ENCODE measurements around the gene INF2. TPM values are rescaled to one million over a fixed set of nuclear protein-coding genes. Genes with fewer than 3 reads are reported as not detected.

INF2 gene
- total and polyA plus RNA-seq, 2 donors (not counting 3 experiments of a cell fraction or from before 2014, with no cell fraction given), result 55.3 to 124 TPM

GRCh38 chr14:104687601-104688504 is 1.6 kb upstream of the INF2 start:
- H3K27ac ChIP-seq (ENCODE audit: insufficient read depth, low read depth, low read length), result no peak overlapping the region
- CTCF ChIA-PET, result interaction anchor here (1.3 to 1.6 kb wide), 2 partner anchors 22 to 81 kb away, joined by 3 to 6 read pairs; no protein-coding TSS in a partner anchor
- POLR2A ChIA-PET, result no interaction called here
- H3K36me3 ChIP-seq (ENCODE audit: control insufficient read depth in 2 of 2, extremely low read depth in 1 of 2, insufficient read depth in 2 of 2, low read length in 2 of 2), result no peaks in the 10 kb centered on the region
- FAIRE-seq, result no peak
- dilution Hi-C loops (cut with MboI; ENCODE audit: extremely low pct_ligation_motif_present, low sequenced_read_pairs), result no loop called here
- intact Hi-C loops (cut with micrococcal nuclease), result loop anchor here (2.0 kb wide), 2 partner anchors 23 to 65 kb away; partner anchors contain the start of gene SIVA1
- H3K9me1 ChIP-seq (replicated peaks; ENCODE audit: control insufficient read depth, extremely low read depth, insufficient read depth, low read length), result no peaks in the 10 kb centered on the region
- DNase-seq (ENCODE audit: low read depth, low spot score), result no peak
- H4K20me1 ChIP-seq (replicated peaks; ENCODE audit: control insufficient read depth, extremely low read depth, insufficient read depth, low read length), result no peaks in the 10 kb centered on the region
- H3K9ac ChIP-seq (replicated peaks; ENCODE audit: extremely low read depth, insufficient read depth, low read length), result no peak overlapping the region
- H3K4me1 ChIP-seq (ENCODE audit: control insufficient read depth, extremely low read depth, insufficient read depth, low read length), result peaks cover 25% of the 10 kb centered on the region
- no peak overlapping the region for H3K4me3 ChIP-seq (replicated peaks in 1 of 3; ENCODE audit: insufficient read depth in 1 of 3, low read depth in 1 of 3, low read length in 3 of 3)
- H3K4me2 ChIP-seq (ENCODE audit: insufficient read depth, low read length), result no peak overlapping the region
- no peaks in the 10 kb centered on the region for H3K9me3 ChIP-seq (replicated peaks; ENCODE audit: control insufficient read depth, insufficient read depth, low read length)
- no peak overlapping the region for H2AFZ ChIP-seq (ENCODE audit: low read depth, low read length)
- no TSS peak for BruUV-seq (replicated peaks)
- H3K79me2 ChIP-seq (ENCODE audit: control insufficient read depth, insufficient read depth, low read length), result peaks cover 33% of the 10 kb centered on the region
- no peak for TF ChIP-seq GATA2 (IDR thresholded peaks at IDR 0.05; ENCODE audit: insufficient read depth, insufficient read length, low read depth, low read length)
- TF ChIP-seq POLR2AphosphoS5 (IDR thresholded peaks at IDR 0.05; ENCODE audit: insufficient read depth, low read depth, low read length), result no peak
- TF ChIP-seq JUN (IDR thresholded peaks at IDR 0.05; ENCODE audit: borderline replicate concordance, insufficient read depth, insufficient read length, low read depth), result no peak
- no peak for TF ChIP-seq CTCF (IDR thresholded peaks at IDR 0.05; ENCODE audit: extremely low read depth in 1 of 2, insufficient read depth in 1 of 2, low read depth in 1 of 2, low read length in 2 of 2)
- no peak for TF ChIP-seq MAX (IDR thresholded peaks at IDR 0.05; ENCODE audit: insufficient read depth, insufficient read length)
- TF ChIP-seq FOS (IDR thresholded peaks at IDR 0.05; ENCODE audit: borderline replicate concordance, insufficient read depth, low read length), result no peak
- no peak for TF ChIP-seq EZH2 (IDR thresholded peaks at IDR 0.05; ENCODE audit: borderline replicate concordance, low read depth, low read length, severe bottlenecking)
- TF ChIP-seq POLR2A (IDR thresholded peaks at IDR 0.05; ENCODE audit: low read depth, low read length), result no peak
- no peak for TF ChIP-seq MYC (IDR thresholded peaks at IDR 0.05; ENCODE audit: low read depth, low read length)
- H3K27me3 ChIP-seq (ENCODE audit: control insufficient read depth in 2 of 2, insufficient read depth in 2 of 2, low read length in 2 of 2), result no peaks in the 10 kb centered on the region

All from endothelial cell of umbilical vein (primary cell).